ENCODE measurements around the gene POLR2A.
"Not testable (repeated sequence)": the region's sequence is repeated elsewhere in the genome, so short reads cannot be mapped to it uniquely, and the experiment has no call there.

The POLR2A gene

GRCh38 chr17:7480089-7480384 lies 4.1 kb upstream of the POLR2A start:
- peaks cover 3% of the 10 kb centered on the region for H3K27me3 Mint-ChIP-seq (ENCODE audit: low read depth, poor library complexity)
- no peak for TF ChIP-seq CTCF (IDR thresholded peaks at IDR 0.05)
- peaks cover 79% of the 10 kb centered on the region for H3K4me1 Mint-ChIP-seq
- peak overlapping the region; percentile 93 for H3K4me3 Mint-ChIP-seq
- DNase-seq, result no peak
- H3K9me3 Mint-ChIP-seq, result no peaks in the 10 kb centered on the region
- peak overlapping the region; percentile 97 for H3K27ac Mint-ChIP-seq
- H3K36me3 Mint-ChIP-seq (ENCODE audit: low read depth), result no peaks in the 10 kb centered on the region

GRCh38 chr17:7481275-7481674 lies 2.9 kb upstream of the POLR2A start, which contains the start of gene SLC35G6:
TSS of gene SLC35G6 (plus strand) at chr17:7481446. CDS start at chr17:7481517, 71 bp downstream.
- H3K36me3 Mint-ChIP-seq (ENCODE audit: low read depth); DNase-seq; H3K27me3 Mint-ChIP-seq (ENCODE audit: low read depth, poor library complexity); H3K9me3 Mint-ChIP-seq: not testable (repeated sequence)
- Mint-ChIP-seq H3K27ac (peak within 1 kb of the TSS; percentile 97), H3K4me3 (peak within 1 kb of the TSS; percentile 99), H3K4me1 (peaks cover 85% of the 10 kb centered on the region)

GRCh38 chr17:7481842-7482741 lies 2.1 kb upstream of the POLR2A start:
- H3K4me3 Mint-ChIP-seq, result peak overlapping the region; percentile 99
- not testable (repeated sequence) for DNase-seq; H3K9me3 Mint-ChIP-seq; H3K27me3 Mint-ChIP-seq (ENCODE audit: low read depth, poor library complexity)
- peaks cover 12% of the 10 kb centered on the region for H3K36me3 Mint-ChIP-seq (ENCODE audit: low read depth)
- H3K4me1 Mint-ChIP-seq, result peaks cover 85% of the 10 kb centered on the region
- peak overlapping the region; percentile 100 for H3K27ac Mint-ChIP-seq

GRCh38 chr17:7482742-7483088 lies 1.5 kb upstream of the POLR2A start:
- not testable (repeated sequence) for H3K27me3 Mint-ChIP-seq (ENCODE audit: low read depth, poor library complexity); DNase-seq; H3K9me3 Mint-ChIP-seq
- Mint-ChIP-seq H3K36me3 (ENCODE audit: low read depth) (peaks cover 18% of the 10 kb centered on the region), H3K4me1 (peaks cover 85% of the 10 kb centered on the region), H3K4me3 (peak overlapping the region; percentile 99), H3K27ac (peak overlapping the region; percentile 100)

GRCh38 chr17:7483255-7484066 lies 705 bp upstream of the POLR2A start:
- Mint-ChIP-seq H3K27me3 (ENCODE audit: low read depth, poor library complexity) (peaks cover 3% of the 10 kb centered on the region), H3K36me3 (ENCODE audit: low read depth) (peaks cover 21% of the 10 kb centered on the region), H3K27ac (peak overlapping the region; percentile 100), H3K4me3 (peak overlapping the region; percentile 99), H3K9me3 (no peaks in the 10 kb centered on the region), H3K4me1 (peaks cover 81% of the 10 kb centered on the region)
- peak; percentile 89 for DNase-seq
- TF ChIP-seq CTCF (IDR thresholded peaks at IDR 0.05), result no peak

- peaks cover 3% of the 10 kb centered on the region for H3K27me3 Mint-ChIP-seq (ENCODE audit: low read depth, poor library complexity)
- no peak for DNase-seq
- H3K36me3 Mint-ChIP-seq (ENCODE audit: low read depth), result peaks cover 35% of the 10 kb centered on the region
- H3K27ac Mint-ChIP-seq, result peak overlapping the region; percentile 100
- no peak for TF ChIP-seq CTCF (IDR thresholded peaks at IDR 0.05)
- no peaks in the 10 kb centered on the region for H3K9me3 Mint-ChIP-seq
- peak overlapping the region; percentile 99 for H3K4me3 Mint-ChIP-seq
- peaks cover 83% of the 10 kb centered on the region for H3K4me1 Mint-ChIP-seq
Observed at GRCh38 chr17:7484919-7485377, 782 bp downstream of the POLR2A start.

GRCh38 chr17:7486181-7486580 lies 2.0 kb downstream of the POLR2A start:
- Mint-ChIP-seq H3K27ac (peak overlapping the region; percentile 65), H3K27me3 (ENCODE audit: low read depth, poor library complexity) (peaks cover 3% of the 10 kb centered on the region), H3K9me3 (no peaks in the 10 kb centered on the region), H3K4me1 (peaks cover 77% of the 10 kb centered on the region), H3K4me3 (peak overlapping the region; percentile 99), H3K36me3 (ENCODE audit: low read depth) (peaks cover 45% of the 10 kb centered on the region)
- no peak for TF ChIP-seq CTCF (IDR thresholded peaks at IDR 0.05)
- no peak for DNase-seq

Measured in nephron progenitor cell (in vitro differentiated cells).